HG03521 (cell line): ENCODE results near the gene KANTR.
"Not testable (repeated sequence)": the region's sequence is repeated elsewhere in the genome, so short reads cannot be mapped to it uniquely, and the experiment has no call there.

Experiments
- ATAC-seq: cut with Tn5 transposase; IDR thresholded peaks from one replicate; pipeline ENCODE4 v1.9.1; 2021; ENCODE audit warnings: mild to moderate bottlenecking, moderate library complexity; ENCODE audit not compliant: unreplicated experiment

KANTR gene

DNA sequence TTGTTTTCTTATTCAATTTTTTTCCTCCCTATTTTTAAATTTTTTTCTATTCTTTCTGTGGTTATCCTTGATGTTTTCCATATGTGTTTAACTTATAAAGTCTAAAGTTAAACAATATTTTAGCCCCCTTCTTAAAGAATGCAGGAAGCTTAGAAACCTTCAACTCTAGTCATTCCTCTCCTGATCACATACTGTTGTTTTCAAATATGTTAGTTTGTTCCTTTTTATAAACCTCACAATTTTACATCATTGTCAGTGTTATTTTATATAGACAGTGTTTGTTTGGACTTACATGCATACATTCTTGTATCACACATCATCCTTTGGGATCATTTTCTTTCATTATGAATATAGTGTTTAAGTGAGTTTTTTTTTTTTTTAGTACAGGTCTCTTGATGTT is 31.6 kb downstream of the KANTR start:
- ATAC-seq: no peak

DNA sequence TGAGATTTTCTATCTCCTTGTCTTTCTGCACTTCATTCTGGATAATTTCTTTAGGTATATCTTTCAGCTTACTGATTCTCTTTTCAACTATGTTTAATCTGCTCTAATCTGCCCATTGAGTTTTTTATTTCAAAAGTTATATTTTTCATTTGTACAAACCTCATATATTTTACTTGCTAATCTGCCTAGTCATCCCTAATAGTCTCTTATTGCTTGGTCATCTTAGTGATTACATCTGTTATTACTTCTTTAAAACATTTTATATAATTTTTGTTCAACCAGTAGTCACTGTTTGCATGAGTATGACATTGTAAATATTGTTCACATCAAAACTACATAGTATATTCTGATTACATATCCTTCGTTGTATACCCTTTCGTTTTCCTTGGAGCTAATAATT is 32.4 kb downstream of the KANTR start:
- ATAC-seq: no peak

DNA sequence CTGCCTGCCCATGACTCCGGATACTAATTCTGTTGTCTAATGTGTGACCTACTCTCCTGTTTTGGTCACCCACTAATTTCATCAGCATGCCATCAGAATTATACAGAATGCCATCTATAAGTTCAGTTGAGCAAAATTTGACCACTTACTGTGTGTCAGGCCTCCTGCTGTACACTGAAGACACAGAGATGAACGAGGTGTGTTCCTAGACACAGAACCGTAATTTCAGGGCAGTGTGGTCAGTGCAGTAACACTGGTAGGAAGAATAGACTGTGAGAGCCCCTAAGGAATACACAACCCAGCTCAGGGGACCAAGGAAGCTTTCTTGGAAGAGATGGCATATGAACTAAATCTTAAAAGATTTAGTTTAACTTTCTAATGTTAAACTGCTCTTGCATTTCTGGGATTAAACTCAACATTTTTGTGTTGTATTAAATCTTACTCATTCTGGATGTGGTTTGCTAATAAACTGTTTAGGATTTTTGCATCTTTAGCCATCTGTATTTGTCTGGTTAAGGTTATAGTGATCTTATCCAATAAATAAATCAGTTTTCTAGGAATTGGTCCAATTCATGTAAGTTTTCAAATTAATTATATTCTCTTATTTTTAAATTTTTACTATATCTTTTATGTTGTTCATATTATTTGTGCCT is 34.3 kb downstream of the KANTR start:
- no peak for ATAC-seq

DNA sequence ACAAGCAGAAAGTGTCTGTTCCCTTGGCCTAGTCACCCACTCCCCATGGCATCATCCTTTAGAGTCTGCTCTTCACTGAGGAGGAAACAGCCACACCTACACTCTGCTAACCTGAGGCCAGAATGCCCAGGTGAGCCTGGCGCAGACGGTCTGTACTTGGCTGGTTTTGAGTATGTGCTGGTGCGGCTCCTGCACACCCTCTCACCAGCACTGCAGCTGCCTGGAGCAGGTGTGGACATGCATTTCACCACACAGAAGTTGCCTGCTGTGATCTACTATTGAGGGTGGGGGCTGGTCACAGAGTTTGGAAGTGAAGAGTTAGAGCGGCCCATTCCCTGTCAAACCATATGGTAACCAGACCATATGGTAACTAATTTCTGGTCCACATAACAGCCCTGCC is 39.5 kb downstream of the KANTR start:
- no peak for ATAC-seq

DNA sequence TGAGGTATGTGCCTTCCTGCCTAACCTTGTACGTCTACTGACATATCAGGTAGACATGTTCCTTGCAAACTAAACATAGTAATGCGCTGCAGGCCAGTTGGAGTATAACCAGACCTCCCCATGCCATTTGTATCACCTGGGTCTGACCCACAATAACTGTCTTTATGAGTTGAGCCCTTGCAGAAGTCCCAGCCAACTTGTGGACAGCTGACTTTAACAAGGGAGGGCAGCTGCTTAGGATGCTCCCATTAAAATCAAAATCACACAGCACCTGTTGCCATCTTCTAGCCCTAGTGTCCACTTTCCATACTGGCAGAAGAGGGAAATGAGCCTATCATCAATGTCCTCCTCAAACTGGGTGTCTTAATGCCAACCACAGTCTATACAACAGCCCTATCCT is 41.6 kb downstream of the KANTR start:
- no peak for ATAC-seq

DNA sequence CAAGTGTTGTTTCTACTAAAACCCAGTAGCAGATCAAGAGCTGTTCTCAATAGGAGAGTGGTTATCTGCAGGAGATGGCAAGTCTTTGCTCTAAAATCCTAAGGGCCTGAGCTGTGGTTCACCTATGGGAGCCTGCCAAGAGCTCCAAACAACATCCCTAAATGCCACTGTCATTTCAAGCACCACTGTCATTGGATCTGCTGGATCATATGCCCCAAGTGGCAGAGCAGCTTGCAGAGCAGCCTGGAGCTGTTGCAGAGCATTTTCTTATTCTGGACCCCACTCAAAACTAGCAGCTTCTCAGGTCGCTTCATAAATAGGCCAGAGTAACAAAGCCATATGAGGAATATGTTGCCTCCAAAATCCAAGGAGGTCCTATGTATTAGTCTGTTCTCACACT is 59.6 kb downstream of the KANTR start:
- ATAC-seq: no peak

DNA sequence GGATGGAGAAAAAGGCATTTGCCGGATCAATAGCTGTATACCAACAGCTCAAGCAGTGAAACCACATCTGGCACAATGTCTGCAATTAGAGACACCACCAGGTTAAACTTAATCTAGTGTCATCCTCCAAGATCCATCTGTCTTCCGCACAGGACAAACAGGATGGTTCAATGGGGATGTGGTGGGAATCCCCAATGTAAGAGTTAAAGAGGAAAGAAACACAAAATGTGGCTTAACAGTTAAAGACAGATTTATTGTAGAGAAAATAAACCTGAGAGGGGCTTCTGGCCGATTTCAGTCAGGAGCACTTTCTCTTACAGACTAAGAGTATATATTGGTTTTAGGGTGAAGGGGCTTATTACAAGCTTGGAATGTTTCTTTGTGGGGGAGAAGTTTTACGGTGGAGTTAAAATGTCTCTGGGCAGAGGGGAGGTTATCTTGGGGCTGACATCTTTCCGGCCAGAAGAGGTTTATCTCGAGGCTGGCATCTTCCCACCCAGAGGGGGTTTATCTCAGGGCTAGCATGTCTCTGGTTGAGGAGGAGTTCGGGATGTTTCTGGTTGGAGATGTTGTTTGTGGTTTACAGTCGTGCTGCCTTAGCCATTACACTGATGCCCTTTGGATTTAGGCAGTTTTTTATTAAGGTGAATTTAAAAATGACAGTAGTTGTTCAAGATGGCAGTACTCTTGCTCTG is 61.7 kb downstream of the KANTR start:
- no peak for ATAC-seq

DNA sequence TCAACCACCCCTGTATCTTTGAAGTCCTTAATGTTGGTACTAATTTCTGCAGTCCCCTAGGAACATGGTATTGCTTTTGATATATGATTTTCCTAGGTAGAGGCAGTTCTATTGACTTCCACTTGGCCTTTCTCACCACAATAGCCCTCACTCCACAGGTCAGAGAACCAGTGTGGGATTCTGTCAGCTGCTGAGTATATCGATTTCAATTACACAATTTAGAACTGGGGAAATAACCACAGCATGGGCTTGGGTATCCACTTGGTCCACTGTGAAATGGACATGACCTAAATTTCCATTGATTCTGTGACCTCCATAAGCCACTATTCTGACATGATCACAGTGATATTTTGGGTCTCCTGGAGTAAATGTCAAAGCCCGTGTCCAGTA is 62.3 kb downstream of the KANTR start:
- ATAC-seq: no peak

DNA sequence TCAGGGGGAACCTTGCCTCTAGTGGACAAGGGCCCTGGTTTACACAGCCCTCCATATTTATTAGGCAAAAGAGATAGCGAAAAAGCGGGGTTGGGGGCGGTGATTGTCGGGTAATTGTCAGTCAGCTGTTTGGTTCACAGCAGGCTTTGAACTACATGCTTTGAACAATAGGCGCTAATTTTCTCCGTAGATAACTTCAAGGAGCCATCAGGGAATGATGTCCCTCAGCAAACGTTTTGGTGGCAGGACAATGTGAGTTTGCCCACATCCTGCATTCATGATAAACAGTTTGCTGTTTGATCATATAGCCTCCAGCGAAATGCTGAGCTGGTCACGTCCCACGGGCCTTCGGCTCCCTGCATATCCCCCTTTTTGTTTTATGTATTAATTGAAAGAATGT is 65.2 kb downstream of the KANTR start:
- ATAC-seq: no peak

DNA sequence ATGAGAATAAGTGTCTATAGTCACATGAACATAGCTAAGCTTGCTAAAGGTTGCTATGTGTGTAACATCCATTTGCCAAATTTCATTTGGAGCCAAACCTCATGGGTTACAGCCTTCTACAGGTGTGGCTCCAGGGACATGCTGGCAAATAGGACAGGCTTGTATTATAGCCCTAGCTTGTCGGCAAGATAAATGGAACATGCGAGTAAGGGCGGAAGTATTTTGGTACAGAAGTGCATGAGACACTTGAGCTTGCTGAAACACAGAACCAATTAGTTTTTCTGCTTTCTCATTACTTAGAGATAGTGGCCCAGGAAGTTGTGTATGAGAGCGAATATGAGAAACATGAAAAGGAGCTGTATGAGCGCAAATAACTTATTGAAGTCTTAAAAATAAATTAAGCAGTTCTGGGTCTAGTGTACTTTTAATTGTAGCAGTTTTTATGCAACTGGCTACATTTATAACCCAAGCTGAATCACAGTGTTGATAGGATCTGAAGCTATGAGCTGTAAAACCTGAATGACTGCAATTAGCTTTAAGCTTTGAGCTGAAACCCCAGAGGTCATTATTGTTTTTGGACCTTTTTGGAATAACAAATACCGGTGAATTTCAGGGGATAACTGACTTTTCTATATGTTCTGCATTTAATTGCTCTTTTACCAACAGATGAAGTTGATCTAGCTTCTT is 66.5 kb downstream of the KANTR start:
- ATAC-seq: no peak

DNA sequence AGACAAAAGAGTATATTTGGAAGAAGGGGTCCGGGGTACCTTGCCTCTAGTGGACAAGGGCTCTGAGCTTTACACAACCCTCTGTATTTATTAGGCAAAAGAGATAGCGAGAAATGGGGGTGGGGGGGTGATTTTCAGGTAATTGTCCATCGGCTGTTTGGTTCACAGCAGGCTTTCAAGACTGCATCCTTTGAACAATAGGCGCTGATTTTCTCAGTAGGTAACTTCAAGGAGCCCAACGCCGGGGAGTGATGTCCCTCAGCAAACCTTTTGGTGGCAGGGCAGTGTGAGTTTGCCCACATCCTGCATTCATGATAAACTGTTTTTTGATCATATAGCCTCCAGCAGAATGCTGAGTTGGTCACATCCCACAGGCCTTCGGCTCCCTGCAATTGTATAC is 69.5 kb downstream of the KANTR start:
- no peak for ATAC-seq

DNA sequence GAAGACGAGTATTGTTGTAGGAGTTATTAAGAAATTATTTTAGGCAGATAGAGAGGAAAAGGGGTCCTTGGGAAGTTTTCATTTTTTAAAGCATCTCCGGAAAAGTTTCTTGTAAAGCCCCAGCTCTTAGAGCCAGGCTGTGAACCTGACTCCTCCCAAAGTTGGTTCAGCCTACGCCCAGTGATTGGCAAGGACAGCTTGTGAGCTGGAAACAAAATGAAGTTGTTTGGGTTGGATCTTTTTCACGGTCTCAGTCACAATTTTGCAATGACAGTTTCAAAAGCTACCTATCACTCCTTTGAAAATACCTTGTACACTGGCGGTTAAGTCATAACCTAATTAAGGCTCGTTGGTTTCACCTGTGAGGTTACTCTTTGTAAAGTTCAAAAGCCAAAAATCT is 70.6 kb downstream of the KANTR start:
- not testable (repeated sequence) for ATAC-seq

DNA sequence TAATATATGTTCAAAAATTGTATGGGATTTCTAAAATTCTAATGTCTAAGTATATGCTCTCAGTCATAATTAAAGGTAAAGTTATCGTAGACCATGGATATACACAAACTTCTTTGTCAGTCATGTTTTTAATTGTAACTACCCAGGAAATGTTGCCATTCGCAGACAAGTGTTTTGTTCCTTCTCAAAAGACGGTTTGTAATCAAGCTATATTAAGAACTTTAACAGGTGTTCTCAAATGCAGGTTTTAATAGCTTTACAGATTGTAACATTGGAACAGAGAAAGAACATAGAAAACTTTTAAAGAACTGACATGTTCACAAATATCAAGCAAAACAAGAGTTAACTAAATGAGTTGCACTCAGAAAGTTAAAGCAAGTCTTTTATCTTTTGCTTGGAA is 72.2 kb downstream of the KANTR start:
- ATAC-seq: no peak

DNA sequence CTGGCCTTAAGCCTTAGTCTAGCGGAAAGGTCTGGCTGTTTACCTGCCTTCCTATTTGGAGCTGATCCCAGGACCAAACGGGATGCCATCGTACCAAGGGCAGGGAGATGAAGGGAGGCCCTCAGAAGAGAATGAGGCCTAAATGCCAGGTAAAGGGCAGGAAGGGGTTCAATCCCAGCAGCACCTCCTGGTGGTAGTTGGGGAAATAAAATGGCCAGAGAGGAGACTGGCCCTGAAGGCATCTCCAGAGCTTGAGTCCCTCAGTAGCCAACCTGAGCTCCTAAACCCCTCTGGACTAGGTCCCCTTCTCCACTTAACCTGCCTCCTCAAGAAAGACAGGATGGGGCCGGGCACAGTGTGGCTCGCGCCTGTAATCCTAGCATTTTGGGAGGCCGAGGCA is 77.4 kb downstream of the KANTR start:
- no peak for ATAC-seq
